ENCODE measurements around the gene CRELD2.

CRELD2 gene

GRCh38 chr22:49946612-49947295, 28.3 kb downstream of the CRELD2 start:
- DNase-seq (ENCODE audit: low spot score) = no peak

- no peak for DNase-seq (ENCODE audit: low spot score)
Observed at GRCh38 chr22:49947296-49947622, 28.8 kb downstream of the CRELD2 start.

GRCh38 chr22:49948116-49948957, 29.9 kb downstream of the CRELD2 start:
- no peak for DNase-seq (ENCODE audit: low spot score)

GRCh38 chr22:49948958-49949913, 30.8 kb downstream of the CRELD2 start:
- no peak for DNase-seq (ENCODE audit: low spot score)

GRCh38 chr22:49949914-49950292, 31.5 kb downstream of the CRELD2 start:
- DNase-seq (ENCODE audit: low spot score) = no peak

GRCh38 chr22:49950396-49950994, 32.1 kb downstream of the CRELD2 start:
- DNase-seq (ENCODE audit: low spot score) = no peak

GRCh38 chr22:49951000-49951677, 32.7 kb downstream of the CRELD2 start:
- no peak for DNase-seq (ENCODE audit: low spot score)

GRCh38 chr22:49951678-49951985, 33.2 kb downstream of the CRELD2 start:
- DNase-seq (ENCODE audit: low spot score) = no peak

GRCh38 chr22:49951986-49952896, 33.8 kb downstream of the CRELD2 start:
- DNase-seq (ENCODE audit: low spot score) = no peak

GRCh38 chr22:49953027-49953679, 34.7 kb downstream of the CRELD2 start:
- no peak for DNase-seq (ENCODE audit: low spot score)

GRCh38 chr22:49953680-49954344, 35.4 kb downstream of the CRELD2 start:
- no peak for DNase-seq (ENCODE audit: low spot score)

GRCh38 chr22:49954354-49954753, 35.9 kb downstream of the CRELD2 start:
- no peak for DNase-seq (ENCODE audit: low spot score)

GRCh38 chr22:49954991-49955580, 36.7 kb downstream of the CRELD2 start:
- DNase-seq (ENCODE audit: low spot score) = no peak

- DNase-seq (ENCODE audit: low spot score) = no peak
Observed at GRCh38 chr22:49955581-49956417, 37.4 kb downstream of the CRELD2 start.

GRCh38 chr22:49956418-49956770, 38.0 kb downstream of the CRELD2 start:
- no peak for DNase-seq (ENCODE audit: low spot score)

GRCh38 chr22:49956914-49957825, 38.7 kb downstream of the CRELD2 start:
- no peak for DNase-seq (ENCODE audit: low spot score)

- DNase-seq (ENCODE audit: low spot score) = no peak
Observed at GRCh38 chr22:49957826-49958365, 39.5 kb downstream of the CRELD2 start.

Data from RKO (cell line).